ENCODE data around the gene GADL1.

DNA sequence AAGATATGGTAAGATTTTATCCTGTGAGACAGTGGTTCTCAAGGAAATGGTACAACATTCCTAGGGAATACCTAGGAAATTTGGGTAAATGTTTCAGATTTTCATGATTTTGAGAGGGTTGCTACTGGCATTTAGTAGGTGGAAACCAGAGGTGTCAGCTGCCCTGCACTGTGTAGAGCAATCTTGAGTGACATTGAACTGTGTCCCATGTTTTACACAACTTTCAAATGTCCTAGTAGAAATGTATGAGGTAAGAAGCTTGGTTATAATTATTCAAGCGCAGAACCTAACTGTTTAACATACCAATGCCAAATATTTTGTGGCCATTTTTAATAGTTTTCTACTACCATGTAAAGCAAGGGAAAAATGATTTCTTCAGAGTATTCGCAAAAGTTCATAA lies 120.4 kb downstream of the GADL1 start:
- TF ChIP-seq, protein P1, sequence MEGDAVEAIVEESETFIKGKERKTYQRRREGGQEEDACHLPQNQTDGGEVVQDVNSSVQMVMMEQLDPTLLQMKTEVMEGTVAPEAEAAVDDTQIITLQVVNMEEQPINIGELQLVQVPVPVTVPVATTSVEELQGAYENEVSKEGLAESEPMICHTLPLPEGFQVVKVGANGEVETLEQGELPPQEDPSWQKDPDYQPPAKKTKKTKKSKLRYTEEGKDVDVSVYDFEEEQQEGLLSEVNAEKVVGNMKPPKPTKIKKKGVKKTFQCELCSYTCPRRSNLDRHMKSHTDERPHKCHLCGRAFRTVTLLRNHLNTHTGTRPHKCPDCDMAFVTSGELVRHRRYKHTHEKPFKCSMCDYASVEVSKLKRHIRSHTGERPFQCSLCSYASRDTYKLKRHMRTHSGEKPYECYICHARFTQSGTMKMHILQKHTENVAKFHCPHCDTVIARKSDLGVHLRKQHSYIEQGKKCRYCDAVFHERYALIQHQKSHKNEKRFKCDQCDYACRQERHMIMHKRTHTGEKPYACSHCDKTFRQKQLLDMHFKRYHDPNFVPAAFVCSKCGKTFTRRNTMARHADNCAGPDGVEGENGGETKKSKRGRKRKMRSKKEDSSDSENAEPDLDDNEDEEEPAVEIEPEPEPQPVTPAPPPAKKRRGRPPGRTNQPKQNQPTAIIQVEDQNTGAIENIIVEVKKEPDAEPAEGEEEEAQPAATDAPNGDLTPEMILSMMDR (IDR thresholded peaks at IDR 0.05): no peak
- TF ChIP-seq EP300 (IDR thresholded peaks at IDR 0.05): no peak
